SU-DHL-6 (cell line): ENCODE data around the gene ZNF302.

Source experiments
- EZH2phosphoT487 ChIP-seq: fragments of 200-600 bp; sonication (generic), shearing (Covaris generic); conservative IDR thresholded peaks from 2 replicates; pipeline ENCODE4 v1.6.1; 2018; ENCODE audit warnings: mild to moderate bottlenecking, antibody characterized with exemption, low read length, moderate library complexity, mixed read lengths
- TF ChIP-seq, protein P1 (sequence below): fragments of 200-600 bp; sonication (generic); IDR thresholded peaks from one replicate; pipeline ENCODE4 v1.5.1; 2017; ENCODE audit warnings: antibody characterized with exemption, mild to moderate bottlenecking, low read length, moderate library complexity; ENCODE audit not compliant: insufficient read depth, poor library complexity, severe bottlenecking

DNA sequence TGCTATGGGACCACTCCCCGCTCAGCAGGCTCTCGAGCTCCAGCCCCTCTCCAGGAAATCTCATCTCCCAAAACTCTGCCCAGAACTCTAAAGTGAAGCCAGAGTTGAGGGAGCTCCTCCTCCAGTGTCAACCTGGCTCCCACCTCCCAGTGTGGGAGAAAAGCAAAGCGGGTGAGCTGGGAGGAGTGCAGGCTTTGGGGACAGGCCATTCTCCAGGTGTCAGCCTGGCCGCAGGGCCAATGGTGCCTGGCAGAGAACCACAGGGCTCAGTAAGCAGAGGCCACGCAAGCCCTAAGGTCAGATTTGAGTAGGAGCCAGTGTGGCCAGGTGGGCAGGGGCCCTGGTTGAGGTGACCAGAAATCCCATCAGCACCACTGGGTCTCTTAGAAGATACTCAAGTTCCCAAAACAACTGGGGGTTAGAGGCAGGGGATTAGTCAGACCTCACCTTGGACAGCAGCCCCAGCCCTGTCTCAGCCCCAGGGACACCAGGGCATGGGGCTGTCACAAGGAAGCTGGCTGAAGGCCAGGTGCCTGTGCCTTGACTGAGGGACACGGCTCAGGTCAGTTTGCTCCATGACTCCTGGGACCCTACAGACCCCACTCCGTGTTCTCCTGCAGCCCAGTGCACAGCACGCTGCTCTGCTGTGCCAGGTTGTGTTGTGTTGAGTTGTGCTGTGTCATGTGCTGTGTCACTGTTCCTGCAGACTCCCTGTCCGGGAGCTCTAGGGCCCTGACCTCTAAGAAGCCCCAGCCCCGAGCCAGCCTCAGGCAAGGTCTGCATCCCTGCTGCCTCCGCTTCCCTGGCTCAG, 53.7 kb downstream of the ZNF302 start:
- TF ChIP-seq, protein P1, sequence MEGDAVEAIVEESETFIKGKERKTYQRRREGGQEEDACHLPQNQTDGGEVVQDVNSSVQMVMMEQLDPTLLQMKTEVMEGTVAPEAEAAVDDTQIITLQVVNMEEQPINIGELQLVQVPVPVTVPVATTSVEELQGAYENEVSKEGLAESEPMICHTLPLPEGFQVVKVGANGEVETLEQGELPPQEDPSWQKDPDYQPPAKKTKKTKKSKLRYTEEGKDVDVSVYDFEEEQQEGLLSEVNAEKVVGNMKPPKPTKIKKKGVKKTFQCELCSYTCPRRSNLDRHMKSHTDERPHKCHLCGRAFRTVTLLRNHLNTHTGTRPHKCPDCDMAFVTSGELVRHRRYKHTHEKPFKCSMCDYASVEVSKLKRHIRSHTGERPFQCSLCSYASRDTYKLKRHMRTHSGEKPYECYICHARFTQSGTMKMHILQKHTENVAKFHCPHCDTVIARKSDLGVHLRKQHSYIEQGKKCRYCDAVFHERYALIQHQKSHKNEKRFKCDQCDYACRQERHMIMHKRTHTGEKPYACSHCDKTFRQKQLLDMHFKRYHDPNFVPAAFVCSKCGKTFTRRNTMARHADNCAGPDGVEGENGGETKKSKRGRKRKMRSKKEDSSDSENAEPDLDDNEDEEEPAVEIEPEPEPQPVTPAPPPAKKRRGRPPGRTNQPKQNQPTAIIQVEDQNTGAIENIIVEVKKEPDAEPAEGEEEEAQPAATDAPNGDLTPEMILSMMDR = no peak
- TF ChIP-seq EZH2phosphoT487 = no peak
